HG03108 (cell line): ENCODE results near the gene CASTOR1.

ENCODE experiments used
- ATAC-seq: cut with Tn5 transposase; IDR thresholded peaks from one replicate; pipeline ENCODE4 v1.9.1; 2021; ENCODE audit warnings: moderate library complexity; ENCODE audit not compliant: unreplicated experiment

The CASTOR1 gene

GRCh38 chr22:30247561-30247960 lies 41.7 kb downstream of the CASTOR1 start:
- ATAC-seq: no peak

GRCh38 chr22:30246814-30247376 lies 42.4 kb downstream of the CASTOR1 start:
- ATAC-seq: no peak

GRCh38 chr22:30245985-30246813 lies 43.1 kb downstream of the CASTOR1 start, which contains the start of gene LIF:
TSS of gene LIF (minus strand) at chr22:30246759. CDS start at chr22:30246695, 64 bp downstream.
- no peak for ATAC-seq

- no peak for ATAC-seq
Measured at GRCh38 chr22:30245181-30245984, 43.9 kb downstream of the CASTOR1 start.

GRCh38 chr22:30244641-30245040 lies 44.7 kb downstream of the CASTOR1 start:
- ATAC-seq: no peak

- no peak for ATAC-seq
Measured at GRCh38 chr22:30244066-30244465, 45.2 kb downstream of the CASTOR1 start.

- no peak for ATAC-seq
Measured at GRCh38 chr22:30243661-30244060, 45.6 kb downstream of the CASTOR1 start.

- ATAC-seq: no peak
Measured at GRCh38 chr22:30241576-30242371, 47.5 kb downstream of the CASTOR1 start.

- no peak for ATAC-seq
Measured at GRCh38 chr22:30240541-30241417, 48.5 kb downstream of the CASTOR1 start.

- ATAC-seq: no peak
Measured at GRCh38 chr22:30239488-30240405, 49.6 kb downstream of the CASTOR1 start.

- ATAC-seq: no peak
Measured at GRCh38 chr22:30238661-30239487, 50.4 kb downstream of the CASTOR1 start.

- no peak for ATAC-seq
Measured at GRCh38 chr22:30238136-30238535, 51.2 kb downstream of the CASTOR1 start.

- no peak for ATAC-seq
Measured at GRCh38 chr22:30236875-30237274, 52.4 kb downstream of the CASTOR1 start.

- no peak for ATAC-seq
Measured at GRCh38 chr22:30235687-30236170, 53.6 kb downstream of the CASTOR1 start.
